Measurements from ENCODE around the gene DYNC1I1.

The DYNC1I1 gene

GRCh38 chr7:95976369-95977060, 204.2 kb downstream of the DYNC1I1 start:
- DNase-seq: no peak

DNA sequence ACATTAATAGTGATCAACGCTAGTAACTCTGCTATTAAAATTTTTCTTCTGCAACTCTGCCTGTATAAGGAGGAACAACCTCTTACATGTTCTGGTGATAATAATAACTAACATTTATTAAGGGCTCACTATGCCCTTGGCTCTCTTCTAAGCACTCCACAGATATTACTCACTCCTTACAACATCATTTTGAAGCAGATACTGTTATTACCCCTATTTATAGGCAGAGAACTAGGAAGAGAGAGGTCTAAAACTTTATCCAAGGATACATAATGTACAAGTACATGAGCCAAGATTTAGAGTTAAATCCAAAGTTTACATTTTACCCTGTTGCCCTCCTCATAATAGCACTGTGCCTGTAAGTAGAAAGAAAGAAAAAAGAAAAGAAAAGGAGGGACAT, 205.6 kb downstream of the DYNC1I1 start:
- DNase-seq: no peak

- no peak for DNase-seq
These were observed 207.8 kb downstream of the DYNC1I1 start for GRCh38 chr7:95980167-95980566.

DNA sequence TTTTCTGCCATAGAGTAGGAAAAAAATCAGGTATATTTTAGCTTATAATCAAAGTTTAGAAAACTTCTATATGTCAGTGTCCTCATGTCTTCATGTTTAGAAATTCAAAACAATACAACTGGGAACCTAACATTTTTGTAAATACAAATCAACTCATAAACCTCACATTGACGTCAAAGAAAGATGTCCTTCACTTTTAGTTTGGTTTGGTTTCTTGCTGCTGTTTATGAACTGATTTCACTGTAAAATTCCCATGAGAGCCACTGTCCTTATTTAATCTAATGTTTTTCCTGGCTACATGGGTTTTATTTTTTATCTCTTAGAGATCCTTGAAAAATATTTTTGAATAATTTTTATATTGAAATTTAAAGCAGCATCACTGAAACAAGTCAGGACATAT, 208.4 kb downstream of the DYNC1I1 start:
- DNase-seq: no peak

DNA sequence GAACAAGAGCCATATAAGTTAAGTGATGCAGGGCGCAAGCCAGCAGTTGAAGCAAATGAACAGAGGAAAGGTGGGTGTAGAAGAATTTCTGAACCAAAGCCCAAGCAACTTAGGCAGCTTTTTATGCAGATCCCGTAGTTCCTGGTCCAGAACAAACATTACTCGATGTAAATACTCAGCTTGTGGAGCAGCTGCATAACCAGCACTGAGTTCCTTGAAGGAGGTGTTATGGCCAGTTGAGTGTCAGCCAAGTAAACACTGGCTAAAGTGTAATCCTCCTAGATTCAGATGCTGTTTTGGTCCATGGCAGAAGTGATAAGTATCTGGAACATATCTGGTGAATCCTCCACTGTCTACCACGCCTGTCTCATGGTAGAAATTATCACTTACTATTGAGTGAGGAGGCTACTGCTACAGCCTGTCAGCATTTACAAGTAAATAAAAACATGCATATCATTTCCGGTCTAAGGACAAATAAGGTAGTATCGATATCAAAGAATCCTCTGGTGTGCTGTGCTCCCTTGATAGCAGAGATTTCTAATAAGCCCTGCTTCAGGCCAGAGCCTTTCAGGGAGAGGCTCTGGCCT, 213.9 kb downstream of the DYNC1I1 start:
- no peak for DNase-seq

DNA sequence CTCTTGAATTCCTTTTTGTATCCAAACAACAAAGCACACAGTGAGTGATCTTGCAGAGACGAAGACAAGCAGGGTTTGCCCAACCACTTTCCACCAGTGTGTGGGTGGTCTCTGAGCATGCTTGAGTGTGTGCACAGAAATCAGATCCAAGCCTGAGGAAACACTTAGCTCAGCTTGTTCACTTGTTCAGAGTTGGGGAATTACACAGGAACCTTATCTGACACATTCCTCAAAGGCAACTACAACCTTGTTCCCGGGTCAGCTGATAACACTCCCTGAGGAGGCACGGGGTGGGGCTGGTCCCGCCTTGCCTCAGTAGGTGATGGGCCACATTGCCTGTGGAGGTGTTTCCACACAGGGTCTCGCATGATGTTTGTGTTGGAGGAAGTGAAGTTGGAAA, 216.9 kb downstream of the DYNC1I1 start:
- DNase-seq: no peak

- no peak for DNase-seq
These were observed 221.0 kb downstream of the DYNC1I1 start for GRCh38 chr7:95993380-95993779.

DNA sequence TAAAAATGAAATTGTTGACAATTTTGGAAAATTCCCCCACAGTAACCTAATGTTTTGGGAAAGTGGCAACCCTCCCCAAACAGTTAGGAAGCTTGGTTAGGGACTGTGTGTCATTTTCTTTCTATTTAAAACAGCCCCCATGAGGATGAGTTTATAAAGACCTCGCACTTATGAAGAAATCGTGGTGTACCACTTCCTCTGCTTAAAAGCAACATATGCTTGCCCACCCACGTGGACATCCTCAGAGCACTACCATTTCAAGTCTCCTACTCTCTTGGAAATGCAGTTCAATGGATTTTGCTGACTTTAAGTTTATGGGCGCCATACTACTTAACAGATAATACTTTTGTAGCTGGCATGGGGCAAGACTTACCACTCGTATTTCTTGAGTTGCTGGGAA, 223.8 kb downstream of the DYNC1I1 start:
- DNase-seq: no peak

- no peak for DNase-seq
These were observed 224.5 kb downstream of the DYNC1I1 start for GRCh38 chr7:95996886-95997285.

DNA sequence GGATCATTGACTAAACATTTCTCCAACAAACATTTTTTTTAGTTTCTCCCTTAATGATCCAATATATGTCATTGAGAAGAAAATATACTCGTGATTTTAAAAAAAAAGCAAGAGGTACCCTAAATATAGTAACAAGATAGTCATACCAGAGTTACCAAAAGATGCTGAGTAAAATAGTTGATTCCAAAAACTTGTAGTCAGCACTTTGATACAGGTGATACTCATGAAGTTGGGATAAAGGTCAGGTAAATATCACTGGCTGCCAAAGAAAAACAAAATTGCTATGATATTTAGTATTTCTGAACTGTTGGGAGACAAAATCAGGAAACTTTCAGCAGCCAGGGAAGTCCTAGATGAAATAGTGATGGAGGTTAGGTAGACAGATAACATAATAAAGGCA, 225.3 kb downstream of the DYNC1I1 start:
- DNase-seq: no peak

- DNase-seq: no peak
These were observed 227.1 kb downstream of the DYNC1I1 start for GRCh38 chr7:95999481-95999880.

GRCh38 chr7:96004578-96004977, 232.2 kb downstream of the DYNC1I1 start:
- DNase-seq: no peak

DNA sequence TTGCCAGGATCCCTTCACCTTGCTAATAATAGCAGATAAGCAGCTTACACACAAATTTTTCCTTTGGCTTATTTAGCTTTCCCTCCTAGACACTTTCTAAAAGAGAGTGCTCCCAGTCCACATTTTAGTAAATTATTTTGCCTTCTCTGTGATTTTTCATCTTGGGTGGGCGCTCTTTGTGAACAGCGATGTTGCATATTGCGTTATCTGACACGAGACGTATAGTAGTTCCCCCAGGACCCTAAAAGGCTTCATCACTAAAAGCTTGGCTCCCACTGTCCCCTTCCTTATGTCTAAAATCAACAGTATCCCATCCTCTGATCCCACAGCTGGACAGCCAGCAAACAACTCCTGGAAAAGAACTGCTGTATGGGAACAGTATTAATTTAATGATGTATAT, 232.9 kb downstream of the DYNC1I1 start:
- no peak for DNase-seq

DNA sequence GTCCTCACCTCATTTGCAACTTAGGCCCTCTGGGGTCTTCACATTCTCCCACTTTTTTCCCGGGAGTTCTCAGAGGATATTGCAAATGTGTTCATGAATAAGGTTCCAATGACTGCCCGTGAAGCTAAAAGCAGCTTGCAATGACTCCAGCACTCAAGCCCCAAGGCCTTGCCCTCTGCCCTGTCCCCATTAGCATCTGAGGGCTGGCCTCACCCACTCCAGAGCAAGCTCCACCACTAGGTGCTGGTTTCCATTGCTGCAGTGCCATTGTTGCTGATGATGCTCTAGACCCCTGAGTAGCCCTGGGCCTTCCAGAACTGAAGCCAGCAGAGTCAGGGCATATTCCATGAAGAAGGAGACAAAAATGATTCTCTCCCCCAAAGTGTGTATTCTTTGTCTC, 236.8 kb downstream of the DYNC1I1 start:
- no peak for DNase-seq

GRCh38 chr7:96013836-96014235, 241.5 kb downstream of the DYNC1I1 start:
- DNase-seq: no peak

DNA sequence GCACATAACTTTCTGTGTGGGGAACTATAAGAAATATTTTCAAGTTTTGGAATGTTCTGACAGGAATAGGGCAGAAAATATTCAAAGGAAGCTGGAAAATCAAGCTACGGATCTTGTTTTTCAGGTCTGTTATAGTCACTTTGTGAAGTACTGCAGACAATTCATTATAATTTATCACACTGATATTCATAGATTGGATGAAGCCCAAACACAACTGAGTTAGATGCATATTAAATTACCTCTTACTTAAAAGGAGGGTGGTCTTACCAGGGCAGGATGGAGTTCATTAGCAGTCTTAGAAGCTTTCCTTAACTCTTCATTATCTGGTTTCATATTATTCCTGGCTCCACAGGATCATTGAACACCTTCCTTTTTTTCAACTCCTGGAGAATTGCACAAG, 242.3 kb downstream of the DYNC1I1 start:
- no peak for DNase-seq

DNA sequence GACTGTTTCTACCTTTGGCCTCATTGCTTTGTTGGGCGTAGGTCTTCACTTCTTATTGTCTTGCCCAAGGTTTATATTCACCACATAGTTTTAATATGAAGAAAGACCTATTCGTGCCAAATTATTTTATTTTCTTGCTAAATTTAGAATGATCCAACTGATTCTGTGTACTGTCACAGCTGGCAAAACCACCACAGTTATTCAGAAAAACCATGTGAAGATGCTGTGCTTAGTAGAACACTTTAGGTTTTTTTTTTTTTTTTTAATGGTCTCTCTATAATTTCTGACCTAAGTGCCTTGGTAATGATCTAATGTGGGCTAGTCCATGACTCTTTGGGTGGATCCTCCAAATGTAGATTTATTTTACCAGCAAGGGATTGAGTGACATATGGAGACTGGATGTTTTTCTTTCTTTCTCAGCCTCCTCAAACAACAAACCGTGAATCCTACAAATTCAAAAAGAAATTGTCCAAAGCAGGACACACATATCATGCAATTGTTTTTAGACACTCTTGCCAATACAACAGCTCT, 243.8 kb downstream of the DYNC1I1 start:
- DNase-seq: no peak

- no peak for DNase-seq
These were observed 244.4 kb downstream of the DYNC1I1 start for GRCh38 chr7:96016735-96017134.

GRCh38 chr7:96017877-96018276, 245.5 kb downstream of the DYNC1I1 start:
- no peak for DNase-seq

- no peak for DNase-seq
These were observed 249.2 kb downstream of the DYNC1I1 start for GRCh38 chr7:96021568-96021967.

DNA sequence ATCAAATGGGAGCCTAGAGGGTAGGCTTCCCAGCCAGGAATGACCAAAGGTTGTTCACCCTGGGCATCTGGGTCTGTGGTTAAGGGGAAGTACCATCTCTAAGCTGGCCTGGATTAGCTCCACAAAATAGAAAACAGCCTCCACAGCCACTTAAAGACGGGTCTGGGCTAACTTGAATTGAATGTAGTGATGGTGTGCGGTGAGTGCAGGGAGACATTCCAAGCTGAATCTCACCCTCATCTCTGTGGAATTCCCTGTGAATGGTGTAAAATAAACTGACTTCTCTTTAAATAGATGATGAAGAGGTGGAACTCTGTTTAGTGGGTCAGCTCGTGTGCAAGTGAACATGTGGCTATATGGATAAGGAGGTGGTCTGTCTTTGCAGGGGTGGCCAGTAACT, 251.0 kb downstream of the DYNC1I1 start:
- DNase-seq: no peak

GRCh38 chr7:96026010-96026409, 253.7 kb downstream of the DYNC1I1 start:
- no peak for DNase-seq

- no peak for DNase-seq
These were observed 254.3 kb downstream of the DYNC1I1 start for GRCh38 chr7:96026611-96027010.

- DNase-seq: no peak
These were observed 256.4 kb downstream of the DYNC1I1 start for GRCh38 chr7:96028729-96029128.
